HL-60 (cell line): ENCODE measurements around the gene ADAMTS2.

Source experiments
- DNase-seq, 2 experiments: peaks; one replicate each; pipeline ENCODE4 v3.0.0-alpha.2; 2010 to 2020; ENCODE audit warnings: low read depth in 1 of 2, low spot score in 1 of 2
- H3K27ac ChIP-seq: fragments of 250-450 bp; sonication (Bioruptor Pico); replicated peaks from 2 replicates; pipeline ENCODE4 v1.5.1; 2020; ENCODE audit warnings: mild to moderate bottlenecking, moderate library complexity
- H3K27me3 ChIP-seq: fragments of 250-450 bp; sonication (Bioruptor Pico); 2 replicates; pipeline ENCODE4 v1.5.1; 2021; ENCODE audit warnings: mild to moderate bottlenecking, moderate library complexity; ENCODE audit not compliant: insufficient read depth, poor library complexity, severe bottlenecking
- H3K4me3 ChIP-seq: replicated peaks from 2 replicates; pipeline ENCODE4 v1.5.1; 2011; ENCODE audit warnings: mild to moderate bottlenecking, control low read depth, low read length; ENCODE audit not compliant: insufficient read depth
- CTCF ChIP-seq: IDR thresholded peaks from one replicate; pipeline ENCODE4 v1.5.1; 2011; ENCODE audit warnings: low read length, control low read depth, inconsistent platforms; ENCODE audit not compliant: insufficient read depth
- GABPA ChIP-seq: IDR thresholded peaks from 2 replicates; pipeline ENCODE4 v1.6.1; 2012; ENCODE audit warnings: low read depth
- POLR2AphosphoS5 ChIP-seq: IDR thresholded peaks from 2 replicates; pipeline ENCODE4 v1.6.1; 2012; ENCODE audit warnings: low read depth
- REST ChIP-seq: IDR thresholded peaks from 2 replicates; pipeline ENCODE4 v1.6.1; 2012; ENCODE audit warnings: low read depth; ENCODE audit not compliant: insufficient replicate concordance
- SPI1 ChIP-seq: IDR thresholded peaks from 2 replicates; pipeline ENCODE4 v1.6.1; 2012; ENCODE audit warnings: low read depth, mild to moderate bottlenecking, borderline replicate concordance

Gene ADAMTS2

GRCh38 chr5:179115845-179116524, 229.3 kb downstream of the ADAMTS2 start:
- Histone ChIP-seq H3K27ac (no peak overlapping the region), H3K27me3 (no peaks in the 10 kb centered on the region), H3K4me3 (no peak overlapping the region)
- TF ChIP-seq SPI1 (no peak), POLR2AphosphoS5 (no peak), GABPA (no peak), CTCF (no peak)
- DNase-seq = no peak

GRCh38 chr5:179115307-179115706, 230.0 kb downstream of the ADAMTS2 start:
- H3K27ac ChIP-seq = no peak overlapping the region
- TF ChIP-seq REST = no peak
- no peak for TF ChIP-seq CTCF
- TF ChIP-seq POLR2AphosphoS5 = no peak
- TF ChIP-seq GABPA = no peak
- TF ChIP-seq SPI1 = no peak
- no peak overlapping the region for H3K4me3 ChIP-seq
- no peak for DNase-seq
- H3K27me3 ChIP-seq = no peaks in the 10 kb centered on the region

GRCh38 chr5:179114756-179115155, 230.5 kb downstream of the ADAMTS2 start:
- TF ChIP-seq POLR2AphosphoS5 (no peak), CTCF (no peak), GABPA (no peak), SPI1 (no peak), REST (no peak)
- Histone ChIP-seq H3K27me3 (no peaks in the 10 kb centered on the region), H3K27ac (no peak overlapping the region), H3K4me3 (no peak overlapping the region)
- no peak for DNase-seq
